HFFc6 (cell line): ENCODE measurements around the gene GCA. TPM values are rescaled to one million over a fixed set of nuclear protein-coding genes. Genes with fewer than 3 reads are reported as not detected.

Source experiments
- DNase-seq: peaks from one replicate; pipeline ENCODE4 v3.0.0-alpha.2; 2018
- H3K27ac Mint-ChIP-seq: 2 replicates; pipeline ENCODE4 v1.8.0; 2020; ENCODE audit warnings: mild to moderate bottlenecking, mixed read lengths
- H3K27me3 Mint-ChIP-seq: 2 replicates; pipeline ENCODE4 v1.8.0; 2021; ENCODE audit warnings: mild to moderate bottlenecking, moderate library complexity, mixed read lengths; ENCODE audit not compliant: insufficient read depth
- H3K36me3 Mint-ChIP-seq: 2 replicates; pipeline ENCODE4 v1.8.0; 2021; ENCODE audit warnings: low read depth, mixed read lengths
- H3K4me1 Mint-ChIP-seq: 2 replicates; pipeline ENCODE4 v1.8.0; 2020; ENCODE audit warnings: low read depth, mixed read lengths
- H3K4me3 Mint-ChIP-seq: 2 replicates; pipeline ENCODE4 v1.8.0; 2020; ENCODE audit warnings: mild to moderate bottlenecking, moderate library complexity, mixed read lengths
- H3K9me3 Mint-ChIP-seq: 2 replicates; pipeline ENCODE4 v1.8.0; 2020; ENCODE audit warnings: mild to moderate bottlenecking, mixed read lengths
- CTCF ChIP-seq: fragments of 200-600 bp; sonication (generic); IDR thresholded peaks from 2 replicates; pipeline ENCODE4 v1.5.0; 2021; ENCODE audit warnings: antibody characterized with exemption, mild to moderate bottlenecking
- total RNA-seq, 6 experiments: library from RNA; stranded (reverse); fragmentation: NEBNext Ultra II Directional; extraction: Animal tissue kit (Norgen Biotek cat#: 25700); gene quantifications; 2 replicates in 1 of 6; 3 replicates in 5 of 6; pipeline ENCODE4 v1.2.3, GENCODE V29; 2021

GCA gene
- total RNA-seq, 6 experiments from 2014 or later, result 0.20 to 0.29 (median 0.28) TPM; not detected in 2

GRCh38 chr2:162320864-162321517 is 22.9 kb upstream of the GCA start:
- H3K4me1 Mint-ChIP-seq, result peaks cover 19% of the 10 kb centered on the region
- peaks cover 11% of the 10 kb centered on the region for H3K27me3 Mint-ChIP-seq
- no peaks in the 10 kb centered on the region for H3K36me3 Mint-ChIP-seq
- H3K4me3 Mint-ChIP-seq, result no peak overlapping the region
- no peak overlapping the region for H3K27ac Mint-ChIP-seq
- H3K9me3 Mint-ChIP-seq, result no peaks in the 10 kb centered on the region
- TF ChIP-seq CTCF, result no peak
- DNase-seq, result no peak

GRCh38 chr2:162324953-162325352 is 19.0 kb upstream of the GCA start:
- Mint-ChIP-seq H3K36me3 (no peaks in the 10 kb centered on the region), H3K4me1 (peaks cover 5% of the 10 kb centered on the region; the same call in 1 of the 2 replicates), H3K27me3 (peaks cover 18% of the 10 kb centered on the region), H3K27ac (no peak overlapping the region), H3K4me3 (no peak overlapping the region), H3K9me3 (no peaks in the 10 kb centered on the region)
- DNase-seq, result no peak
- no peak for TF ChIP-seq CTCF

GRCh38 chr2:162327134-162327769 is 16.7 kb upstream of the GCA start:
- H3K4me1 Mint-ChIP-seq, result peaks cover 5% of the 10 kb centered on the region; the same call in 1 of the 2 replicates
- H3K4me3 Mint-ChIP-seq, result no peak overlapping the region
- H3K36me3 Mint-ChIP-seq, result no peaks in the 10 kb centered on the region
- H3K27me3 Mint-ChIP-seq, result peaks cover 18% of the 10 kb centered on the region
- TF ChIP-seq CTCF, result peak; percentile 84
- peak; percentile 8 for DNase-seq
- H3K9me3 Mint-ChIP-seq, result no peaks in the 10 kb centered on the region
- no peak overlapping the region for H3K27ac Mint-ChIP-seq

GRCh38 chr2:162327806-162328205 is 16.1 kb upstream of the GCA start:
- peaks cover 5% of the 10 kb centered on the region; the same call in 1 of the 2 replicates for H3K4me1 Mint-ChIP-seq
- no peak for TF ChIP-seq CTCF
- no peaks in the 10 kb centered on the region for H3K9me3 Mint-ChIP-seq
- no peak overlapping the region for H3K27ac Mint-ChIP-seq
- H3K27me3 Mint-ChIP-seq, result peaks cover 18% of the 10 kb centered on the region
- H3K36me3 Mint-ChIP-seq, result no peaks in the 10 kb centered on the region
- no peak overlapping the region for H3K4me3 Mint-ChIP-seq
- no peak for DNase-seq

- peaks cover 5% of the 10 kb centered on the region; the same call in 1 of the 2 replicates for H3K4me1 Mint-ChIP-seq
- no peak for TF ChIP-seq CTCF
- no peak overlapping the region for H3K4me3 Mint-ChIP-seq
- no peak for DNase-seq
- no peaks in the 10 kb centered on the region for H3K36me3 Mint-ChIP-seq
- H3K27ac Mint-ChIP-seq, result no peak overlapping the region
- H3K27me3 Mint-ChIP-seq, result peaks cover 17% of the 10 kb centered on the region
- H3K9me3 Mint-ChIP-seq, result no peaks in the 10 kb centered on the region
These were observed 15.3 kb upstream of the GCA start for GRCh38 chr2:162328424-162329157.
